Anterior cingulate cortex (tissue), 58 donors: ENCODE measurements around the gene SVOP.
A peak's percentile ranks its signal among the peaks of the same experiment; 100 is the strongest.
"Not testable (repeated sequence)": the region's sequence is repeated elsewhere in the genome, so short reads cannot be mapped to it uniquely, and the experiment has no call there.

Experiments used
- DNase-seq, 58 donors: peaks; one replicate each; lab custom pipeline; 2025; lab: John Stamatoyannopoulos, UW

Gene SVOP, protein sequence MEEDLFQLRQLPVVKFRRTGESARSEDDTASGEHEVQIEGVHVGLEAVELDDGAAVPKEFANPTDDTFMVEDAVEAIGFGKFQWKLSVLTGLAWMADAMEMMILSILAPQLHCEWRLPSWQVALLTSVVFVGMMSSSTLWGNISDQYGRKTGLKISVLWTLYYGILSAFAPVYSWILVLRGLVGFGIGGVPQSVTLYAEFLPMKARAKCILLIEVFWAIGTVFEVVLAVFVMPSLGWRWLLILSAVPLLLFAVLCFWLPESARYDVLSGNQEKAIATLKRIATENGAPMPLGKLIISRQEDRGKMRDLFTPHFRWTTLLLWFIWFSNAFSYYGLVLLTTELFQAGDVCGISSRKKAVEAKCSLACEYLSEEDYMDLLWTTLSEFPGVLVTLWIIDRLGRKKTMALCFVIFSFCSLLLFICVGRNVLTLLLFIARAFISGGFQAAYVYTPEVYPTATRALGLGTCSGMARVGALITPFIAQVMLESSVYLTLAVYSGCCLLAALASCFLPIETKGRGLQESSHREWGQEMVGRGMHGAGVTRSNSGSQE

DNA sequence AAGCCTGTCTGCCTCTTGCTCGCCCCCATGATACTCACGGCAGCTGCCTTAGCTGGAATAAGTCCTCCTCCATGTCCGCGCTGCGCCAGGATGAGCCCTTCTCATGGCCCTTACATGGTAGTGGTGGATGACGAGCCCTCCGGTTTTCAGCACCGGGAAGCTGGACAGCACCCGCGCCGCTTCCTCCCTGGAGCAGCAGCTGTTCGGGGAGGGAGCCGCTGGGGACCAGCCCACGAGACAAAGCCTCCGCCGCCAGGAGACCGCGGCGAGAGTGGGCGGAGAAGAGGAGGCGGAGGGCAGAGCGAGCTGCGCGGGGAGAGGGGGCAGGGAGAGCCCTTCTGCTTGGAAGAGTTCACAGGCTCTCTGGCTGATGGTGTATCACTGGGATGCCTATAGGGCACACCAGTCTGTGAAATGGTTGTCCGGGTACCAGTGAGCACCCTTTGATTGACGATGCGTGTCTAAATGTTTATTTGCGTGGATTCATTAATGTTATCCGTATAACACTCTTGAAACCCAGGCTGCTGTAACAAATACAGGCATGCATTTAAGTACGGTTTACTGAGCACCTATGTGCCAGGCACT is at the start of gene SVOP:
Gene SVOP, minus strand, starts transcription at position 273 of the 585 bp plus-strand sequence. Its CDS starts 200 bp downstream, at position 73.
- peak; percentile 17 to 91 (median 78) for DNase-seq

DNA sequence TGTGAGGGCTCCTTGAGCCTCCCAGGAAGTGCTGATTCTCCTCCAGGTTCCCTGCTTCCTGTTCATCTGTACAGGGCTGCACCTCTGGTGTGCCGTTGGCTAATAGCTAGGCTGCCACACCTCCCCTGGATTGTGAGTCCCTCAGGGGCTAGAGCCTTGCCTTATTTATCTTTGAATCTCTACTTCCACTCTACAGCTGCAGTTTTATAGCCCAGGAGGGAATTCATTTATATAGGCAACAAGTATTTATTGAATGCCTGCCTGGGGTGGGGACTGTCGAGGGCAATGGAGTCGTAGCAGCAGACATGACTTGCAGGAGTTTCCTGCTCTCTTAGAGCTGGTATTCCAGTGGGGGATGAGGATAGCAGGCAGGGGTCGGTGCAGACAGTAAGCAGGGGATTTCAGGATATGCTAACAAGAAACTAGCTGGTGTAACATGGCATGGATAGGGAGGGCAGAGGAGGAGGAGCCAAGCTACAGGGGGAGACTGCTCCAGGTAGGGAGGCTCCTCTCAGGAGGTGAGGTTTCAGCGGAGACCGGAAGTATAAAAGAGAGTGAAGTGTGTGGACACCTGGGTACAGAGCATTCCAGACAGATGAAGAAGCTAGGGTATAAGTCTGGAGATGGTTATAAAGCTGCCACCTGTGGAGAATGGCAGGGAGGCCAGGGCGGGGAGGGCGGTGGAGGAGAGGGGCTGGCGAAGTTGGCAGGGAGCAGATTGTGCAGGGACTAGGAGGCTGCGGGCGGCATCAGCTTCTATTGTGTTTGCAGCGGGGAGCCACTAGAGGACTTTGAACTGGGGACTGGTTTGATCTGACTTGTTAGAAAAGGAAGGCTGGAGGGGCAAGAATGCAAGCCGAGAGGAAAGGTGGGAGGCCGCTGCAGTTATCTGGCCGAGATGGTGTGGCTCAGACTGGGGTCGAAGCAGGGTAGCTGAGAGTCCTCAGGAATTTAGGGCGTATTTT is 48.7 kb upstream of the SVOP start:
- DNase-seq: no peak

DNA sequence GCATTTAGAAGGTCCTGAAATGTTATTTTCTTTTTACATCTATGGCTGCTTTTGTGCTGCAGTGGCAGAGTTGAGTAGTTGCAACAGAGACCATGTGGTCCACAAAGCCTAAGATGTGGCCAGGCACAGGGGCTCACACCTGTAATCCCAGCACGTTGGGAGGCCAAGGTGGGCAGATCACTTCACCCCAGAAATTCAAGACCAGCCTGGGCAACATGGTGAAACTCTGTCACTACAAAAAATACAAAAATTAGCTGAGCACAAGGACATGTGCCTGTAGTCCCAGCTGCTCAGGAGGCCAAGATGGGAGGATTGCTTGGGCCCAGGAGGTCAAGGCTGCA is 45.0 kb upstream of the SVOP start:
- DNase-seq: no peak

DNA sequence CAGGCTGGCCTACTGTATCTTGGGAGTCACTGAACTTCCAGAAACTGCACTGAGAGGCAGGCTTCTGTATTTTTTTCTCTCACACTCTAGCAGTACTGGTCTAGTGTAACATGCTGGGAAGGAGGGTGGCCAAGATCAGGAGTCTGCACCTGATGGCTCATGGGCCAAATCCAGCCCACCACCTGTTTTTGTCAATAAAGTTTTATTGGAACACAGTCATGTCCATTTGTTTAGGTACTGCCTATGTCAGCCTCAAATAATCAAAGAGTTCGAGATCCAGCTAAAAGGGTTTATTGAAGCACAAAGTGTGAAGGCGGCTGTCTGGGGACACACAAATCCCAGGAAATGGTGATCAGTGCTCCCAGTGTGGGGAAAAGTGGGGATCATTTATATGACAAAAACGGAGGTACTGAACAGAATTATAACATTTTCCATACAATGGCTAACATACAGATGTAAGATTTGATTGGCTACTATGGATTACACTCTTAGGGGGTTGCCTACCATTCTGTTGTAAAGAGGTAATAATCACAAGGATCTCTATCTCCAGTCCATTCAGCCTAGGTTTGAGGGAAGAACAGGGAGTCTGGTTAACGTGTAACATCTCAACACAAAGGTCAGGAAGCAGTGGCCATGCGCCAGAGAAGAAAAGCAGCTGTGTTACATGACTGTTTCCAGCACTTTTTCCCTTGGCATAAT is 44.4 kb upstream of the SVOP start:
- no peak for DNase-seq

DNA sequence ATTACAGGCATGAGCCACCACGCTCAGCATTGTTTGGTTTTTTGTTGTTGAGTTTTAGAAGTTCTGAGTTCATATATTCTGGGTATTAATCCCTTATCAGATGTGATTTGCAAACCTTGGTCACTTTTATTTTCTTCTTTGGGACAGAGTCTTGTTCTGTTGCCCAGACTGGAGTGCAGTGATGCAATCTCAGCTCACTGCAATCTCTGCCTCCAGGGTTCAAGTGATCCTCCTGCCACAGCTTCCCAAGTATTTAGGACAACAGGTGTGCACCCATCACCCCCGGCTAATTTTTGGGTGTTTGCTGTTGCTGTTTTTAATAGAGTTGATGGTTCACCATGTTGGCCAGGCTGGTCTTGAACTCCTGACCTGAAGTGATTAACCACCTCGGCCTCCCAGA is 43.3 kb upstream of the SVOP start:
- no peak for DNase-seq

DNA sequence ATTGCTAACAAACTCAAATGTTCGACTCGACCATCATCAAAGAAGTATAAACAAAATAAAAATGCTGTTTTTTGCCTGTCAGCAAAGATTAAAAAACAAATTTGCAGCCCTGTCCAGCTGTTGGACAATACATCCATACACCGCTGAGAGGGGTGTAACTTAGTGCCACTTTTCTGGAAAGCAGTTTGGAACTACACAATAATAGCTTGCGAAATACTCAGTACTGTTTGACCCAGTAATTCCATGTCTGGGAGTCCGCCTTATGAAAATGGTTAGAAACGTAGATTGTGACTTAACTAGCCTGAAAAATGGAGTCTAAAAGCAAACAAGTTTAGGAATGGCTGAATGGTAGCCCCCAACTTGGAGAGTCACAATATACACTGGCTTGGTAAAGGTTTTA is 37.9 kb upstream of the SVOP start:
- DNase-seq: no peak

DNA sequence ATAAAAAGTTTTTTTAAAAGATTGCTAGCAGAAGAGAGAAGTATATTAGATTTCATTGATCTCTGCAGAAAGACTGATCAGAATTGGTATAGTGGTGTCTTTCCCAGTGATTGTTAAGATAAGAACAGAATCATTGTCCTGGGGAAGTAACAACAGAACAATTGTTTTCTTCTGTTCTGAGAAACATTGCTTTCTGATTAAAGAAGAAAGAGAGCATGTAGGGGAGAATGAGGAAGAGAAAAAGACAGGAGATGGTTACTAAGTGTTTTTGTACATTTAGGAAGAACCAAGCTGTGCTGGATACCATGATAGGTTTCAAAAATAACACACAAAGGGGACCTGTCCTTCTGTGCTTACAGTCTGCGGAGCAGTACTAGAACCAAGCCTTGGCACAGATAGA is 36.5 kb upstream of the SVOP start:
- peak in 2 of 58 donors; percentile 8 to 69 for DNase-seq

DNA sequence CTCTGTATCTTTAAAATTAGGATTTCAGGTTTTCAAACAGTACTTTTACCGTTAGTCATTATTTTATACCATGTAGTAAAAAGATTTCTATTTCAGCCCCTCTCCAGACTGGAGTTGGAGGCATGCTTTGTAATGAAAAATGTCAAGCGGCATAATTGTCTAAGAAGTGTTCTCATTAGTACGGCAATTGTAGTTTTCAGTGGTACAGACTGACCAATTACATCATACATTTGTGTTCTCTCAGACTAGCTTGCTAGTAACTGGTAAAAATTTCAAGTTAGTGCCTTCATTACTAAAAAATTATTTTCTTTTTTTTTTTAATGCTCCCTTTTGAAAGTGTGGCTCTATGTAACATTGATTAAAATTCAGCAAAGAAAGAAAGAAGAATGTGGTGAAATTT is 36.0 kb upstream of the SVOP start:
- DNase-seq: peak in 1 of 58 donors; percentile 14

DNA sequence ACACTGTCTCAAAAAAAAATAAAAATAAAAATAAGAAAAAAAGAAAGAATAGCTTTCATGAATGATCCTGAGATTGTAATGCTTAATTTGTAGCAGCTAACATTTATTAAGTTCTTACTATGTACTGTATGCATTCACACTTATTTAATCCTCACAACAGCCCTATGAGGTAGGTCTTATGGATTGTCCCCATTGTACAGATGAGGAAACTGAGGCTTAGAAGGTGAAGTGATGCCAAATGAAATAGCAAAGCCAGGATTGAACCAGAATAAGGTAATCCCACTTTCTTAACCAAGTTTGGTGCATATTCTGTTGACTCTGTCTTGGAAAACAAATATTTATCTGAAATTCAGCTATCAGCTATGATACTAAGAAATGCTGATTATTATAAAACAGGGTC is 33.7 kb upstream of the SVOP start:
- no peak for DNase-seq

DNA sequence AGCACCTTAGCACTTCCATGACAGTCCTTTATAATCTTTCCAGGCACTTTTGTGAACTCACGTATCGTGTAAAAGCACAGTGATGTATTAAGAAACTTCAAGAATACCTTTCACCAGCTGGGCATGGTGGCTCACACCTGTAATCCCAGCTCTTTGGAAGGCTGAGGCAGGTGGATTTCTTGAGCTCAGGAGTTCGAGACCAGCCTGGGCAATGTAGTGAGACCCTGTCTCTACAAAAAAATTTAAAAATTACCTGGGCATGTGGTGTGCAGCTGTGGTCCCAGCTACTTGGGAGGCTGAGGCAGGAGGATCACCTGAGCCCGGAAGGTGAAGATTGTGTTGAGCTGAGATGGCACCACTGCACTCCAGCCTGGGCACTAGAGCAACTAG is 33.3 kb upstream of the SVOP start:
- not testable (repeated sequence) for DNase-seq

DNA sequence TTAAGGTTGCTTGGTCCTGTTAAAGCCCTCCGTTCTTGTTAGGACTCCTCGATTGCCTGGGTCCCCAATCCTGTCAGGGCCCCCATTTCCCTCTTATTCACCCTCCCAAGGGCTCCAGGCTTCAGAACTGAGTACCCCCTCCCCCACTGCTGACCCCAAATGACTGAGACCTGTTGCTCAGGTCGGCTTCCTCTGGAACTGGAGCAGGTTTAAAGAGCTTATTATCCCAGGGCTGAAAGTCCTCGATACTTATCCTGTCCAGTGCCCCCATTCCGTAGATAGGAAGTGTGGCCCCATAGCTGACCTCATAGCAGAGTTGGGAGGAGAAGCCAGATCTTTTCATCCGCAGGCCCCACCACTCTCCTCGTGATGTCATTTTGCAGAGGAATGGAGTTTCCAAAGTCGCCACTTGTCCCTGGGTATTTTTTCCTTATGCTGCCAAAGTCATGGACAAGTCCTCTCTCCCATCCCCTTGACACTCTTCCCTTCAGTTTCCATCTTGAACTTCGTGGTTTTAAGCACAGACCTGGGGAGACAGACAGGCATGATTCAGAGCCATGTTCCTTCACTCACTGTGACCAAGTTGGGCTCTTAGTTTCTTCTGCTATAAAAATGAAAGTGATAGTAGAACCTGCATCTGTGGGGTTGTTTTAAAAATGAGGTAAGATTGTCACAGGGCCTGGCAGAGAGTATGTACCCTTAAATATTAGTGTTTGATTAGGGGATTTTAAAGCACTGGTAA is 32.7 kb upstream of the SVOP start:
- DNase-seq: peak in 1 of 58 donors; percentile 29

DNA sequence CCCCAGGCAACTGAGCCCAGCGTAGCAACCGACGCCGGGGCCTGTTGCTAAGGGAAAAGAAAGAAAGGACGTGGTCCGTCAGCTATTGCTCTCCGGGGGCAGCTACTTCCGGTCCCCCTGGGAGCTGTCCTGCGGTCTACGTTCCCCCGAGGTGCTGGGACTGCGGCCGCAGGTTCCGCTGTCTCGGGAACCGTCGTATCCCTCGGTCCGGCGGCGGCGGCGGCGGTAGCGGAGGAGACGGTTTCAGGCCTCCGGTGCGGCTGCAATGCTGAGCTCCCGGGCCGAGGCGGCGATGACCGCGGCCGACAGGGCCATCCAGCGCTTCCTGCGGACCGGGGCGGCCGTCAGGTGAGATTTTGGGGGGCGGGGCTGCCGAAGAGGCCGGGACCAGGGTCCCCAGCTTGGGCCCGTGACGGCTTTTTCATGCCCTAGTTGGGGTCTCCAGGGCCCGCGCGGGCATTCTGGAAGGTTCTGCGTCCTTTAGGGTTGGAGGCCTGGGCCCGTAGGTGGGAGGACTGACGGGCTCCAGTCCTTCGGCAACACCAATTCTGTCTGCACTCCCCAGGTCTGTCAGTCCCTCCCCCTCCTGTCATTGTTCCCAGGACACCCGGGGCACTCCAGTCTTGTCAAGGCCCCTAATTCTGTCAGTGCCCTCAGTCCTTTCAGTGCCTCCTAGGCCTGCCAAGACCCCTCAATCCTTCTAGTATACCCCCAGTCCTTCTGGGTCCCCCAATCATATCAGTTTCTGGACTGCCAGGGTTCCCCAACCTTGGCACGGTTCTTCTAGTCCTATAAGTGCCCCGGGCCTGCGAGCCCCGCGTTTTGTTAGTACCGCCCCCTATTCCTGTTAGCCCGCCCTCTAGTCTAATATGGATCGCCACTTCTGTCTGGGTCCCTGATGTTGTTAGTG is 31.8 kb upstream of the SVOP start, which contains the start of gene USP30:
Gene USP30, plus strand, starts transcription at position 163 of the 910 bp plus-strand sequence. Its CDS starts 103 bp downstream, at position 266.
- peak; percentile 18 to 90 (median 78) for DNase-seq

DNA sequence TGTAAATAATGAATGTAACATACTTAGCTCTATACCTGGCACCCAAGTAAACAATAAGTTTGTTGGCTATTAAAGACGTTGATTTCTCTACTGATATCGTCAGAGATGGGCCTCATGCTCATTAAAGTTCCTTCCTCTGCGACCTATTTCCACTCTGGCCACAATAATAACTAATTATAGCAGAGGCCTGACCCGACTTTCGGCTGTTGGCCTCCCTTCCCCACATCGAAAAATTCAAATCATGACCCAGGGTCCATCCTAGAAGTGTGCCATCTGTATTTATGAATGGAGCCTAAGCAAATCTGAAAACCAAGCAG is 31.2 kb upstream of the SVOP start:
- no peak for DNase-seq

DNA sequence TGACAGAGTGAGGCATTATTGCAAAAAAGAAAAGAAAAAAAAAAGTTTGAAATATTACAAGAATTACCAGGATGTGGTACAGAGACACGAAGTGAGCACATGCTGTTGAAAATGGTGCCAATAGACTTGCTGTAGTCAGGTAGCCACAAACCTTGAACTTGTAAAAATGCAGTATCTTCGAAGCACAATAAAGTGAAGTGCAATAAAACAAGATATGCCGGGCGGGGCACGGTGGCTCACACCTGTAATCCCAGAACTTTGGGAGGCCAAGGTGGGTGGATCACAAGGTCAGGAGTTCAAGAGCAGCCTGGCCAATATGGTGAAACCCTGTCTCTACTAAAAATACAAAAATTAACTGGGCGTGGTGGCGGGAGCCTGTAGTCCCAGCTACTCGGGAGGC is 28.9 kb upstream of the SVOP start:
- DNase-seq: not testable (repeated sequence)

DNA sequence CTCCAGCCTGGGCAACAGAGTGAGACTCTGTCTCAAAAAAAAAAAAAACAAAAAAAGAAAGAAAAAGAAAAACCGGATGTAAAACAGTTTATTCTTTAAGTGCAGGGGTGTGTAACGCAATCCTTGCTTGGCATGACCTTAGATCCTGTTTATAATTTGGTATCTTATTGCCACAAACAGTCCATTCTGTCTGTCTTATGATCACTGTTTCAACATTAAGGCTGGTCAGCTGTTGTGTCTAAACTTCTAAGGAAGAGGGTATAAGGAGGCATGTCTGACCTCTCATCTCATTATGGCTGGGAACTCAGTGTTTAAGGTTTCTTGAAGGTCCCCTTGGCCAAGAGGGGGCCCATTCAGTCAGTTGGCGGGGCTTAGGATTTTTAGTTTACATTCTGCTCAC is 27.8 kb upstream of the SVOP start:
- DNase-seq: not testable (repeated sequence)

DNA sequence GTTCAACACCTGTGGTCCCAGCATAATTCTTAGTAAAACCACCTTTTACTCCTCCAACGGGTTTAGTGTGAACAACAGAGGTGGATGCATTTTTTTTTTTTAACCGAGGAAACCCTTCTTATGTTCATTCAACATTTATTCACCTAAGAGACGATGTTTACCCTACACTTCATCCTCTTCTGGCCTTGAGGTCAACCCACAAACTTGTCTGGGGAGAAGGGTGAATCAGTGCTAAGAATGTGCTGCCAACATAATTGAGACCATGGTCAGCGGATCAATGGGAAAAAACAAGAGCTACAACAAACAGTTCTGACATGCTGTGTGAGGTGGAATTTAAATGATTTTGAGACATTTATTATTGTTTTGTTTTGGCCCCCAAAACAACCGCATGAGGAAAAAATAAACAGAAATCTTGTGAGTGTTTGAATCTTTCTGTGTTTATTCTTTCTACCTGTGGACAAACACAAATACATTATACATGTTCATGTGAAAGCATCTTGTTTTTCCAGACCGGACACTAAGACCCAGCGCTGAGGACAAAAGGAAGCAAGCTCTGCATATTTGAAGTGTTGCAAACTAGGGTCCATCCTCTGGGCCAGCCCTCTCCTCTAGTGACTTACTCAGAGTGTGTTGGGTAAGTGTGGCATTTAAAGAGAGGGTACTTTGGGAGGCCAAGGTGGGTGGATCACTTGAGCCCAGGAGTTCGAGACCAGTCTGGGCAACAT is 26.4 kb upstream of the SVOP start:
- no peak for DNase-seq

DNA sequence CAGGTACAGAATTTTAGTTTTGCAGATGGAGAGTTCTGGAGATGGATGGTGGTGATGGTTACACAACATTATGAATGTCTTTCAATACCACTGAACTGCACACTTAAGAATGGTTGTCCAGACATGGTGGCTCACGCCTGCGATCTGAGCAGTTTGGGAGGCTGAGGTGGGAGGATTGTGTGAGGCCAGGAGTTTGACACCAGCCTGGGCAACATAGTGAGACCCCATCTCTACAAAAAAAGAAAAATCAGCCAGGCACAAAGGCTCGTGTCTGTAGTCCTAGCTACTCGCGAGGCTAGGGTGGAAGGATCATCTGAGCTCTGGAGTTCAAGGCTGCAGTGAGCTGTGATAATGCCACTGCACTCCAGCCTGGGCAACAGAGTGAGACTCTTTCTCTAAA is 23.4 kb upstream of the SVOP start:
- no peak for DNase-seq

DNA sequence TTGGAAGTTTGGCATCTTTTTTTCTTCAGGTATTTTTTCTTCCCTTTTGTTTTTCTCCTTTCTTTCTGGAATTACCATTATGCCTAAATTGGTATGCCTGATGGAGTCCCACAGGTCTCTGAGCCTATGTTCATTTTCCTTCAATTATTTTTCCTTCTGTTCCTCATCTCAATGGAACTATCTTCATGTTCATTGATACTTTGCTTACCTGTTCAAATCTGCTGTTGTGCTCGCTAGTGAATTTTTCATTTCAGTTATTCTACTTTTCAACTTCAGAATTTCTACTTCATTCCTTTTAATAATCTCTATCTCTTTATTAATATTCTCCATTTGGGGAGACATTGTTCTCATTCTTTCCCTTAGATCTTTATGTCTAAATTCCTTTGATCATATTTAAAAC is 16.1 kb upstream of the SVOP start:
- DNase-seq: no peak
